Activated T-cell treated with anti-CD3 and anti-CD28 coated beads for 48 hours (primary cell): ENCODE results near the gene TAF11L14.
"Not testable (repeated sequence)": the region's sequence is repeated elsewhere in the genome, so short reads cannot be mapped to it uniquely, and the experiment has no call there.

Source experiments
- DNase-seq: peaks from one replicate; pipeline ENCODE4 v3.0.0-alpha.2; 2020; ENCODE audit warnings: low read depth

TAF11L14 gene

GRCh38 chr5:17634160-17634559 is at the start of gene TAF11L14:
TAF11L14 (plus strand) TSS chr5:17634460.
- DNase-seq = no peak

- not testable (repeated sequence) for DNase-seq
These were observed 48.6 kb upstream of the TAF11L14 start, which contains the start of gene TAF11L7 for GRCh38 chr5:17585658-17586057. TAF11L7 (minus strand) TSS chr5:17585758.

DNA sequence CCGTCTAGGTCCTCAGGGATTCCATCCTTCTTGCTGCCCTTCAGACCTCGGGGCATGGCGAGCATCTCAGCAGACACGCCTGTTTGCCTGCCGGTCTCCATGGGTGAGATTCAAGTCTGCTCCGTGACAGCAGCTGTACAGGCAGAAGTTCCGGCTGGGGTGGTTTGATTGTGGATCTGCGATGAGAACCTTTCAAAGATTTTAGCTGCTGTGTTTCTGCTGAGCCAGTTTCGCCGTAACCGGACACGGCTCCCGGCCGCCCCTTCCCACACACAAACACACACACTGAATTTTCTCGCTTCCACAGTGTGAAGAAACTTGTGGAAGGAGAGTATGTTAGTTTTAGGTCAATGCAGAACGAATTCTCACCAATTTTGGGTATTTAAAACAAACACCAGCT is 43.4 kb upstream of the TAF11L14 start, which contains the start of gene TAF11L8:
TSS of gene TAF11L8 (minus strand) at position 101 of the 400 bp plus-strand sequence.
- not testable (repeated sequence) for DNase-seq

DNA sequence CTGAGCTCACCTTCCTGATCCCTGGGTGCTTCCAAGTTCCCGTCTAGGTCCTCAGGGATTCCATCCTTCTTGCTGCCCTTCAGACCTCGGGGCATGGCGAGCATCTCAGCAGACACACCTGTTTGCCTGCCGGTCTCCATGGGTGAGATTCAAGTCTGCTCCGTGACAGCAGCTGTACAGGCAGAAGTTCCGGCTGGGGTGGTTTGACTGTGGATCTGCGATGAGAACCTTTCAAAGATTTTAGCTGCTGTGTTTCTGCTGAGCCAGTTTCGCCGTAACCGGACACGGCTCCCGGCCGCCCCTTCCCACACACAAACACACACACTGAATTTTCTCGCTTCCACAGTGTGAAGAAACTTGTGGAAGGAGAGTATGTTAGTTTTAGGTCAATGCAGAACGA is 40.0 kb upstream of the TAF11L14 start, which contains the start of gene TAF11L9:
TSS of gene TAF11L9 (minus strand) at position 140 of the 400 bp plus-strand sequence.
- not testable (repeated sequence) for DNase-seq

GRCh38 chr5:17597728-17598127 is 36.5 kb upstream of the TAF11L14 start, which contains the start of gene TAF11L10:
TAF11L10 (minus strand) TSS chr5:17597828.
- not testable (repeated sequence) for DNase-seq

DNA sequence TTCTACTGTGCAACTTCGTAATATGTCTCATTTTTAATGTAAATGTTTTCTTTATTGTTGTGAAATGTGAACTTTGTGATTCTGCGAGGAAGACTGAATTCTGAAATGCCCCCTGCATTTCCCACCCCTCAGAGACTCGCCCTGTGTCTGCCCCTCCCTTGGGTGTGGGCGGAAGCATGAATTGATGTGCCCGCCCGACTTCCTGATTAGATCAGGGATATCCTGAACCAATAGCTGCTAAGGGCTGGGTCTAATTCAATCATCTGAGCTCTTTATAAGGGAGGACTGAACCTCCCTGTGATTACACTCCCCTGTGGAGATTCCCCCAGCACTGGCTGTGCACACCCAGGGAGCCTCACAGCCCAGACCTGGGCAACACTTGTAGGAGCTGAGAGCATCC is 30.4 kb upstream of the TAF11L14 start, which contains the start of gene TAF11L11:
TSS of gene TAF11L11 (plus strand) at position 304 of the 400 bp plus-strand sequence.
- DNase-seq = not testable (repeated sequence)

DNA sequence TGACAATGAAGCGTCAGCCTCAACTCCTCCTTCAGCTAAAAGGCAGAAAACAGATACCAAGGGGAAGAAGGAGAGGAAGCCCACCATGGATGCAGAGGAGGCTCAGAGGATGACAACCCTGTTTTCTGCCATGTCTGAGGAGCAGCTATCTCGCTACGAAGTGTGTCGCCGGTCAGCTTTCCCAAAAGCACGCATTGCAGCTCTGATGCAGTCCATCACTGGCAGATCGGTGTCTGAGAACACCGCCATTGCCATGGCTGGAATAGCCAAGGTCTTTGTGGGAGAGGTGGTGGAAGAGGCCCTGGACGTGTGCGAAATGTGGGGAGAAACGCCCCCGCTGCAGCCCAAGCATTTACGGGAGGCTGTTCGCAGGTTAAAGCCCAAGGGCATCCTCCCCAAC is 29.3 kb upstream of the TAF11L14 start:
- no peak for DNase-seq

- not testable (repeated sequence) for DNase-seq
These were observed 26.8 kb upstream of the TAF11L14 start for GRCh38 chr5:17607461-17607860.

GRCh38 chr5:17610092-17610491 is 24.2 kb upstream of the TAF11L14 start, which contains the start of gene TAF11L12:
TAF11L12 (plus strand) TSS chr5:17610392.
- DNase-seq = not testable (repeated sequence)

GRCh38 chr5:17614872-17615605 is 19.2 kb upstream of the TAF11L14 start:
- no peak for DNase-seq

- no peak for DNase-seq
These were observed 14.9 kb upstream of the TAF11L14 start for GRCh38 chr5:17619354-17619753.

- no peak for DNase-seq
These were observed 13.6 kb upstream of the TAF11L14 start for GRCh38 chr5:17620627-17621026.

GRCh38 chr5:17625686-17626085 is 8.6 kb upstream of the TAF11L14 start:
- no peak for DNase-seq

DNA sequence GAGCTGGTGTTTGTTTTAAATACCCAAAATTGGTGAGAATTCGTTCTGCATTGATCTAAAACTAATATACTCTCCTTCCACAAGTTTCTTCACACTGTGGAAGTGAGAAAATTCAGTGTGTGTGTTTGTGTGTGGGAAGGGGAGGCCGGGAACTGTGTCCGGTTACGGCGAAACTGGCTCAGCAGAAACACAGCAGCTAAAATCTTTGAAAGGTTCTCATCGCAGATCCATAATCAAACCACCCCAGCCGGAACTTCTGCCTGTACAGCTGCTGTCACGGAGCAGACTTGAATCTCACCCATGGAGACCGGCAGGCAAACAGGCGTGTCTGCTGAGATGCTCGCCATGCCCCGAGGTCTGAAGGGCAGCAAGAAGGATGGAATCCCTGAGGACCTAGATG is 2.5 kb upstream of the TAF11L14 start, which contains the start of gene TAF11L13:
TSS of gene TAF11L13 (plus strand) at position 301 of the 400 bp plus-strand sequence.
- DNase-seq = not testable (repeated sequence)

DNA sequence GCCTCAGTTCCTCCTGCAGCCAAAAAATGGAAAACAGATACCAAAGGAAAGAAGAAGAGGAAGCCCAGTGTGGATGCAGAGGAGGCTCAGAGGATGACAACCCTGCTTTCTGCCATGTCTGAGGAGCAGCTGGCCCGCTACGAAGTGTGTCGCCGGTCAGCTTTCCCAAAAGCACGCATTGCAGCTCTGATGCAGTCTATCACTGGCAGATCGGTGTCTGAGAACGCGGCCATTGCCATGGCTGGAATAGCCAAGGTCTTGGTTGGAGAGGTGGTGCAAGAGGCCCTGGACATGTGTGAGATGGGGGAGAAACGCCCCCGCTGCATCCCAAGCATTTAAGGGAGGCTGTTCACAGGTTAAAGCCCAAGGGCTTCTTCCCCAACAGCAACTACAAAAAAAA is 15.0 kb downstream of the TAF11L14 start:
- DNase-seq = not testable (repeated sequence)

DNA sequence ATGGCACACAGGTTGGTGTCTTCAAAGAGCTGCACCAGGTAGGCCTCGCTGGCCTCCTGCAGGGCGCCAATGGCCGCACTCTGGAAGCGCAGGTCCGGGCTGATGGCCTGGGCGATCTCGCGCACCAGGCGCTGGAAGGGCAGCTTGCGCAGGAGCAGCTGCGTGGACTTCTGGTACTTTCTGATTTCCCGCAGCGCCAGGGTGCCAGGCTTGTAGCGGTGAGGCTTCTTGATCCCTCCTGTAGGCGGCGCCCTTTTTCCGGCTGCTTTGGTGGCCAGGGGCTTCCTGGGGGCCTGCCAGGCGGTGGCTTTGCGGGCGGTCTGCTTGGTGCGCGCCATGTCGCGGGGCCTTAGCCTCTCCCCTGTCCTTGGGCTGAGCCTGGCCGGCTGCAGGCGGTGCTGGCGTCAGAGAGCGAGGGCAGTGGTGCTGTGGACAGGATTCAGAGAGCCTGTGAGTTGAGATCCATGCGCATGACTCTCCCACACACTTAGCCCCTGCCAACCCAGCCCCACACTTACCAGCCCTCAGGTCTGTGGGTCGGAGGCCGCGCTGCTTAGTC is 21.0 kb downstream of the TAF11L14 start:
- not testable (repeated sequence) for DNase-seq

- DNase-seq = no peak
These were observed 21.7 kb downstream of the TAF11L14 start for GRCh38 chr5:17655921-17656320.

DNA sequence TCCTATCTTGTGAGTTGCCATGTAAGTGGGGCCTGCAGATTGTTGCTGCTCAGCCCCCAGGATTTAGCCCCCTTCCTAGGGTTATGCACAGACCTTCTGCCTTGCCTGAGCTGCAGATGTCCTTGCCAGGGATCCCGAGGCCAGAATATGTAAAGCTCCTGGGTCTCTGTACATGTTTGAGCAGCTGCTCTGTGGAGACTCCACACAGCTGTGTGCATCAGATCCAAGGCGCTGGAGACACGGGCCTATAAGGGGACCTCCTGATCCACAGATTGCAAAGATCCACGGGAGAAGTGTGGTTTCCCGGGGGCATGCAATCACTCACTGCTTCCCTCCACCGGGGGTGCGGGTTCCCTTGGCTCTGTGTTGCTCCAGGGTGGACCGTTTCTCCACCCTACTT is 28.9 kb downstream of the TAF11L14 start:
- no peak for DNase-seq

- DNase-seq = no peak
These were observed 31.6 kb downstream of the TAF11L14 start for GRCh38 chr5:17665836-17666235.

GRCh38 chr5:17666726-17667235 is 32.5 kb downstream of the TAF11L14 start:
- no peak for DNase-seq

DNA sequence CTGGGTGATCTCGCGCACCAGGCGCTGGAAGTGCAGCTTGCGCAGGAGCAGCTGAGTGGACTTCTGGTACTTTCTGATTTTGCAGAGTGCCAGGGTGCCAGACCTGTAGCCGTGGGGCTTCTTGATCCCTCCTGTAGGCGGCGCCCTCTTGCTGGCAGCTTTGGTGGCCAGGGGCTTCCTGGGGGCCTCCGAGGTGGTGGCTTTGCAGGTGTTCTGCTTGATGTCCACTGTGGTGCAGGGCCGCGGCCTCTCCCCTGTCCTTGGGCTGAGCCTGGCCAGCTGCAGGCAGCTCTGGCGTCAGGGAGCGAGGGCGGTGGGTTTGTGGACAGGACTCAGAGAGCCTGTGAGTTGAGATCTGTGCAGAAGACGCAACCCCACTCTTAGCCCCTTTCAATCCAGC is 36.1 kb downstream of the TAF11L14 start:
- no peak for DNase-seq

- DNase-seq = no peak
These were observed 44.6 kb downstream of the TAF11L14 start for GRCh38 chr5:17678751-17679324.
